Lung (tissue), 12 donors: ENCODE measurements around the gene TCP10L. TPM values are rescaled to one million over a fixed set of nuclear protein-coding genes. Genes with fewer than 3 reads are reported as not detected.

ENCODE experiments used
- ATAC-seq: fragments of 200-7000 bp; cut with Tn5 transposase; one replicate; pipeline ENCODE4 v1.9.1; 2020; ENCODE audit warnings: moderate number of reproducible peaks; ENCODE audit not compliant: insufficient read depth, low FRiP score
- DNase-seq, 3 donors: peaks; one replicate each; pipeline ENCODE4 v3.0.0-alpha.2; 2013 to 2017
- H3K27ac ChIP-seq, 2 donors: one replicate each; pipeline ENCODE4 v1.5.1; 2013; ENCODE audit warnings: mild to moderate bottlenecking in 2 of 2, moderate library complexity in 2 of 2, control low read depth in 1 of 2, inconsistent platforms in 1 of 2, low read depth in 1 of 2, low read length in 1 of 2
- H3K27me3 ChIP-seq, 3 donors: one replicate each; pipeline ENCODE4 v1.5.1; 2013; ENCODE audit warnings: low read length in 2 of 3; ENCODE audit not compliant: control insufficient read depth in 3 of 3, insufficient read depth in 3 of 3
- H3K36me3 ChIP-seq, 4 donors: one replicate each; pipeline ENCODE4 v1.5.1; 2013; ENCODE audit warnings: low read length in 4 of 4, mild to moderate bottlenecking in 1 of 4, moderate library complexity in 1 of 4; ENCODE audit not compliant: control insufficient read depth in 4 of 4, insufficient read depth in 4 of 4
- H3K4me1 ChIP-seq, 5 donors: one replicate each; pipeline ENCODE4 v1.5.1; 2013; ENCODE audit warnings: low read length in 5 of 5, mild to moderate bottlenecking in 2 of 5, moderate library complexity in 1 of 5; ENCODE audit not compliant: control insufficient read depth in 5 of 5, insufficient read depth in 5 of 5
- H3K4me3 ChIP-seq: one replicate; pipeline ENCODE4 v1.5.1; 2013; ENCODE audit warnings: mild to moderate bottlenecking, control low read depth, moderate library complexity
- H3K9ac ChIP-seq, 2 donors: one replicate each; pipeline ENCODE4 v1.5.1; 2013; ENCODE audit warnings: low read length in 2 of 2, control low read depth in 1 of 2; ENCODE audit not compliant: insufficient read depth in 1 of 2
- H3K9me3 ChIP-seq, 4 donors: one replicate each; pipeline ENCODE4 v1.5.1; 2013; ENCODE audit warnings: low read length in 3 of 4, mild to moderate bottlenecking in 1 of 4, moderate library complexity in 1 of 4; ENCODE audit not compliant: control insufficient read depth in 4 of 4, insufficient read depth in 3 of 4
- WGBS, 2 donors: extraction: QIAGEN DNeasy Blood & Tissue Kit; methylation state at CpG; one replicate each; pipeline ENCODE4 v1.1.7; 2013; 5-methylcytosine and 5-hydroxymethylcytosine counted together
- polyA plus RNA-seq, 2 donors: library from polyadenylated mRNA; stranded (reverse); fragments of 200-250 nt; gene quantifications; one replicate each; pipeline ENCODE4 v1.2.1, GENCODE V29; 2013
- total RNA-seq, 2 donors: library from RNA; depleted of rRNA in 1 of 2; stranded (reverse); fragments of >200 nt in 1 of 2; gene quantifications; one replicate each; pipeline ENCODE4 v1.2.1, GENCODE V29; 2014 to 2021
- TF ChIP-seq, protein P1 (sequence below): IDR thresholded peaks from 2 replicates; pipeline ENCODE4 v1.5.1; 2012; ENCODE audit warnings: mild to moderate bottlenecking; ENCODE audit errors: control extremely low read depth, extremely low read depth
- donor health status: control.
- donor health status: control.
- donor health status: Bipolar disorder and iron deficiency.
- donor health status: healthy.
- donor health status: DM: yes; HTN: yes; CAD: no.

TCP10L gene
- total and polyA plus RNA-seq, 4 donors = 0.25 to 0.71 (median 0.54) TPM

DNA sequence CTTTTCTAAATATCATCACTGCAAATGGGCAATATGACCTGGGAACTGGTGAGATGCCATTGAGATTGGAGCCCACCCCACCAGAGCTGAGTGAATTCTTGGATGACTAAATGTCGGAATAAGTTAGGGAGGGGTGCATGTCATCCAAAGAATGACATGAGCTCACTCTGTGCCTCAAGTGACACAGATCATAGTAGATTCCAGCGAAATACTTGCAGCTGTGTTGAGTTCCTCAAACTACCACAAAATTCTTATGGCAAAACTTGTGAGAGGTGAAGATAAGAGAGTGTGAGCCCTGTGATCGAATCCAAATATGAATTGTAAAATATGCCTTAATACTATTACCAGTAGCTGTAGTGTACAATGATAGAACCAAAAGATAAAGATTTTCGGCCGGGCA lies 2.3 kb upstream of the TCP10L start:
- no peaks in the 10 kb centered on the region for H3K9me3 ChIP-seq
- H3K9ac ChIP-seq = no peak overlapping the region
- no peaks in the 10 kb centered on the region for H3K4me1 ChIP-seq
- no peak overlapping the region for H3K4me3 ChIP-seq
- 95 to 96% methylated on average over 5 of the region's 5 CpGs for WGBS, 2 donors
- ATAC-seq (no peak), DNase-seq (no peak)
- TF ChIP-seq, protein P1, sequence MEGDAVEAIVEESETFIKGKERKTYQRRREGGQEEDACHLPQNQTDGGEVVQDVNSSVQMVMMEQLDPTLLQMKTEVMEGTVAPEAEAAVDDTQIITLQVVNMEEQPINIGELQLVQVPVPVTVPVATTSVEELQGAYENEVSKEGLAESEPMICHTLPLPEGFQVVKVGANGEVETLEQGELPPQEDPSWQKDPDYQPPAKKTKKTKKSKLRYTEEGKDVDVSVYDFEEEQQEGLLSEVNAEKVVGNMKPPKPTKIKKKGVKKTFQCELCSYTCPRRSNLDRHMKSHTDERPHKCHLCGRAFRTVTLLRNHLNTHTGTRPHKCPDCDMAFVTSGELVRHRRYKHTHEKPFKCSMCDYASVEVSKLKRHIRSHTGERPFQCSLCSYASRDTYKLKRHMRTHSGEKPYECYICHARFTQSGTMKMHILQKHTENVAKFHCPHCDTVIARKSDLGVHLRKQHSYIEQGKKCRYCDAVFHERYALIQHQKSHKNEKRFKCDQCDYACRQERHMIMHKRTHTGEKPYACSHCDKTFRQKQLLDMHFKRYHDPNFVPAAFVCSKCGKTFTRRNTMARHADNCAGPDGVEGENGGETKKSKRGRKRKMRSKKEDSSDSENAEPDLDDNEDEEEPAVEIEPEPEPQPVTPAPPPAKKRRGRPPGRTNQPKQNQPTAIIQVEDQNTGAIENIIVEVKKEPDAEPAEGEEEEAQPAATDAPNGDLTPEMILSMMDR = no peak
- no peak overlapping the region for H3K27ac ChIP-seq
- no peaks in the 10 kb centered on the region for H3K36me3 ChIP-seq
- peaks cover 0 to 5% (median 0%) of the 10 kb centered on the region in 3 donors for H3K27me3 ChIP-seq

DNA sequence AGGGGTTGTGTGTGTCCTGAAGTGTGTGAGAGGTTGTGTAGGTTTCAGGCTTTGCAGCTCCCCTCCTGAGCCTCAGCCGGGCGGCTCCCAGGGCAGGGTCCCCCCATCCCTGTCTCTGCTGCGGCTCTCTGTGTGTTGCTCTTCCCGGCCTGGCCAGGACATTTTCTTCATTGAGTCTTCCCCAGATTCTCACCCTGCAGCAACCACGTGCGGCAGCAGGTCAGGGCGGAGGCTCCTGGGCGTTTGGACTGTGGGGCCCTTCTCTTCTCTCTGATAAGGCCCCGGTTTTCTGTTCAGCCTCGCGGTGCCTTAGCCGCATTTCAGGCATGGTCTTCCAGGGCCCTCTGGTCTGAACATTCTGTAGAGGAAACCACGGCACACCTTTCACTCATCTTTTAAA lies 1.8 kb upstream of the TCP10L start:
- DNase-seq (no peak), ATAC-seq (no peak)
- no peaks in the 10 kb centered on the region for H3K36me3 ChIP-seq
- peaks cover 0 to 5% (median 0%) of the 10 kb centered on the region in 3 donors for H3K27me3 ChIP-seq
- 73 to 97% methylated on average over 13 of the region's 13 CpGs for WGBS, 2 donors
- TF ChIP-seq, protein P1 = no peak
- H3K9ac ChIP-seq = no peak overlapping the region
- no peaks in the 10 kb centered on the region for H3K4me1 ChIP-seq
- no peaks in the 10 kb centered on the region for H3K9me3 ChIP-seq
- no peak overlapping the region for H3K27ac ChIP-seq
- no peak overlapping the region for H3K4me3 ChIP-seq

DNA sequence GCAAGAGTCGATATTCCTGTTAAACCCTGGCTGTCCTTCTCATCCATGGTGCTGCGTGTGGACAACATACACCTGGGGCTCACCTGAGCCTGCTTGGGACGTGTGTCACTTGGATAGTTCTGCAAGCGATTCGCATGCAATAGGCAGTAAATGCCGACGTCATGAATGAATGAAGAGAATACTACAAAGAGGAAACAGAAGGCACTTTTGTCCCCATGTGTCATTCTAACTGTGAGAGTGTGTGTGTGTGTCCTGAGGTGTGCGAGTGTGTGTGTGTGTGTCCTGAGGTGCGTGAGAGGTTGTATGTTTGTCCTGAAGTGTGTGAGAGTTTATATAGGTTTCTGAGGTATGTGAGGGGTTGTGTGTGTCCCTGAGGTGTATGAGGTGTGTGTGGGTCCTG lies 647 bp upstream of the TCP10L start:
- TF ChIP-seq, protein P1 = no peak
- ATAC-seq = no peak
- Histone ChIP-seq H3K27ac (no peak overlapping the region), H3K9me3 (no peaks in the 10 kb centered on the region), H3K9ac (no peak overlapping the region), H3K27me3 (peaks cover 0 to 5% (median 0%) of the 10 kb centered on the region in 3 donors), H3K4me1 (no peaks in the 10 kb centered on the region), H3K36me3 (no peaks in the 10 kb centered on the region), H3K4me3 (no peak overlapping the region)
- no peak for DNase-seq
- 85 to 87% methylated on average over 9 of the region's 9 CpGs for WGBS, 2 donors

DNA sequence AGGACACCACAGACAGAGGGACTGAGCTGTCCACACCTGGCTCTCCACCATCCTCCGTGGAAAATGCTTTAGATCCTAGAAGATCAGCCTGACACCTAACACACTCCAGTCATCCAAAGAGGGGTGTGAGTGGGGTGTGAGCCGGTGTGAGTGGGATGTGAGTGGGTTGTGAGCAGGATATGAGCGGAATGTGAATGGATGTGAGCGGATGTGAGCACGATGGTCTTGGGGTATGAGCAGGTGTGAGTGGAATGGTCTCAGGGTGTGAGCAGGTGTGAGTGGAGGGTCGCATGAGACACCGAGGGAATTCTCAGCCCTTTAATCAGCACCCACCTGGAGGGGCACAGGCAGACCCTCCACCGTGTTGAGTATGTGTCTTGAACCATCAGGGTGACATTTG lies 851 bp downstream of the TCP10L start:
- TF ChIP-seq, protein P1 = no peak
- 86 to 92% methylated on average over 8 of the region's 8 CpGs for WGBS, 2 donors
- no peak overlapping the region for H3K27ac ChIP-seq

More for the DNA sequence above, 851 bp downstream of the TCP10L start:
- Histone ChIP-seq H3K36me3 (no peaks in the 10 kb centered on the region), H3K9me3 (no peaks in the 10 kb centered on the region), H3K4me3 (no peak overlapping the region), H3K9ac (no peak overlapping the region), H3K27me3 (peaks cover 0 to 5% (median 0%) of the 10 kb centered on the region in 3 donors), H3K4me1 (no peaks in the 10 kb centered on the region)
- DNase-seq (no peak), ATAC-seq (no peak)
